Choroid plexus epithelial cell (primary cell): ENCODE data around the gene RPAP3.
A peak's percentile ranks its signal among the peaks of the same experiment; 100 is the strongest.

ENCODE experiments used
- DNase-seq: peaks from one replicate; pipeline ENCODE4 v3.0.0-alpha.2; 2010; ENCODE audit warnings: low read depth
- H3K4me3 ChIP-seq: 2 replicates; pipeline ENCODE4 v1.5.1; 2011; ENCODE audit warnings: low read depth, mild to moderate bottlenecking, control low read depth, low read length, moderate library complexity
- TF ChIP-seq, protein P1 (sequence below): conservative IDR thresholded peaks from 2 replicates; pipeline ENCODE4 v1.5.1; 2011; ENCODE audit warnings: low read depth, mild to moderate bottlenecking, control low read depth, inconsistent platforms, low read length, moderate library complexity

The RPAP3 gene

DNA sequence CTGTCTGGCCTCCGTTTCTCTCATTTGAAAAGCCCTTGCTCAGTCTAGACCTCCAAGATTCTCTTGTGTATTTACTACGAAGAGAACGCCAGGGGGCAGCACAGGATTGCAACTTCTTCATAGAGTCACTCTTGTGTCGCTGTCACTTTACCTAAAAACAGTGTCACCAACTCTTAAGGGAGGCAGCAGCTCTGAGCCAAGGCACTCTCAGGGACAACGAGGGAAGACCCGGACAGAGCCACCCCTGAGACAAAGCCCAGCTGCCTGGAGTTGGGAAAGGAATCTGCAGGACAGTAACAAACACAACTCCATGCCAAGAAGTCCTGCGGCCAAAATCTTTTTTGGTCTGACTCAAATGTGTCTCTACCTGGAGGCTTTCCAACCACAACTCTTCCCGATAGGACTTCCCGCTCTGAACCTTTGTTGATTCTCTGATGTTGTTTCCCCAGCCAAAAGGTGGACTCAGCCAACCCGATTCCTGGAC lies 9.6 kb upstream of the RPAP3 start:
- H3K4me3 ChIP-seq, result peak overlapping the region; percentile 32
- TF ChIP-seq, protein P1, sequence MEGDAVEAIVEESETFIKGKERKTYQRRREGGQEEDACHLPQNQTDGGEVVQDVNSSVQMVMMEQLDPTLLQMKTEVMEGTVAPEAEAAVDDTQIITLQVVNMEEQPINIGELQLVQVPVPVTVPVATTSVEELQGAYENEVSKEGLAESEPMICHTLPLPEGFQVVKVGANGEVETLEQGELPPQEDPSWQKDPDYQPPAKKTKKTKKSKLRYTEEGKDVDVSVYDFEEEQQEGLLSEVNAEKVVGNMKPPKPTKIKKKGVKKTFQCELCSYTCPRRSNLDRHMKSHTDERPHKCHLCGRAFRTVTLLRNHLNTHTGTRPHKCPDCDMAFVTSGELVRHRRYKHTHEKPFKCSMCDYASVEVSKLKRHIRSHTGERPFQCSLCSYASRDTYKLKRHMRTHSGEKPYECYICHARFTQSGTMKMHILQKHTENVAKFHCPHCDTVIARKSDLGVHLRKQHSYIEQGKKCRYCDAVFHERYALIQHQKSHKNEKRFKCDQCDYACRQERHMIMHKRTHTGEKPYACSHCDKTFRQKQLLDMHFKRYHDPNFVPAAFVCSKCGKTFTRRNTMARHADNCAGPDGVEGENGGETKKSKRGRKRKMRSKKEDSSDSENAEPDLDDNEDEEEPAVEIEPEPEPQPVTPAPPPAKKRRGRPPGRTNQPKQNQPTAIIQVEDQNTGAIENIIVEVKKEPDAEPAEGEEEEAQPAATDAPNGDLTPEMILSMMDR, result peak; percentile 82
- DNase-seq, result peak; percentile 78

DNA sequence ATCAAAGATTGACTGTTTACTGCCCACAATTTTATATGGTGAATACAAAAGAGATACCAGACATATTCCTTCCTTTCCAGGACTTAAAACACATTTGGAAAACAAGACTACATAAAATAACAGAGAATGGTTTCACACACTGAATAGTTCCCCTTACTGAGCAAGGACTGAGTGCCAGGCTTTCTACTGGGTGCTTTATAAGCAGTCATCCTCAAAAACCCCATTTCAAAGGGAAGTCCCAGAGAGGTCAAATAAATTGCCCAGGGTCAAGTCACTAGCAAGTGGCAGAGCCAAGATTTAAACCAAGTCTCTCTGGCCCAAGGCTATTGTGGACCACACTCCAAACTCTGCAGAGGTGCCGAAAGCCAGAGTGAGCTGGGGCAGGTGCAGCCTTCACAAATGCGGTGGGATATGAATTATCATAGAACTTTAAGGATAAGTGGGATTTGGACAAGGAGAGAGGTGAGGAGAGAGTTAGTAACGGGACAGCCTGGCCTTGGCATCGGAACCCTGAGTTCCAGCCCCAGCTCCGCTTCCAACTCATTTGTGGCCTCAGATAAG lies 9.1 kb upstream of the RPAP3 start:
- TF ChIP-seq, protein P1, result no peak
- no peak overlapping the region for H3K4me3 ChIP-seq
- DNase-seq, result no peak

DNA sequence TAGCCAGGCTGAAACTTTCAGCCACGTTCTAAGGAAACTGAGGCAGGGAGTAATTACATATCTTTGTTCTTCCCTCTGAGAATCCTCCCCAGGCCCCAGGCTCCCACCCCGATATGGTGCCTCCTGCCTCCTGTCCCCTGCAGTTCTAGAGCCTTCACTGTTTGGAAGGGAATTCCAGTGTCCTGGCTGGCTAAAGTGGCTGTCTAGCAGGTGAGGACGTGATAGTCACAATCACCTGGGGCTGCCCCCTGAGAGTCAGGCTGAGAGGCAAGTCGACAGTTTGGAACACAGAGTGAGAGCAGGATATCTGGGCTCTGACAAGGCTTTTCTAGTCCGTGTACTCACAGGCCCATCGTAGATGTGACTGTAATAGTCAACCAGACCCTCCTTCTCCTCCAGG lies 6.3 kb upstream of the RPAP3 start:
- TF ChIP-seq, protein P1, result no peak
- DNase-seq, result no peak

DNA sequence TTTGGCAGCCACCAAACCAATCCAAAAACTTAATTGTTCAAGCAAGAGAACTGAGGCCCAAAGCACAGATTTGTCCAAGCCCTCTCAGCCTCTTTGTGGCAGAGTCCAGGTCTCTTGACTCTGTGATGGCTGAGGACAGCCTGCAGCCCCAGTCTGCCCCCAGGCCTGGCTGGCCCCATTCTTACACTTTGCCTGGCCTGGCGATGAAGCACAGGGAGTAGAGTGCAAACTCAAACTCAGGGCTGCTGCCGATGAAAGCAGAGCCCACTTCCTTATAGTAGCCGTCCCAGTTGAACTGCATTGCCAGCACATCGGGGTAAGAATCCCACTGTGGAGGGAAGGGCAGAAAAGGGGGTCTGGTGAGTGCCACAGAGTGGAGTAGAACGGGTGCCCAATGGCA lies 5.6 kb upstream of the RPAP3 start:
- DNase-seq, result no peak
- no peak overlapping the region for H3K4me3 ChIP-seq
- TF ChIP-seq, protein P1, result no peak

More for the DNA sequence above, 6.3 kb upstream of the RPAP3 start:
- H3K4me3 ChIP-seq, result no peak overlapping the region

DNA sequence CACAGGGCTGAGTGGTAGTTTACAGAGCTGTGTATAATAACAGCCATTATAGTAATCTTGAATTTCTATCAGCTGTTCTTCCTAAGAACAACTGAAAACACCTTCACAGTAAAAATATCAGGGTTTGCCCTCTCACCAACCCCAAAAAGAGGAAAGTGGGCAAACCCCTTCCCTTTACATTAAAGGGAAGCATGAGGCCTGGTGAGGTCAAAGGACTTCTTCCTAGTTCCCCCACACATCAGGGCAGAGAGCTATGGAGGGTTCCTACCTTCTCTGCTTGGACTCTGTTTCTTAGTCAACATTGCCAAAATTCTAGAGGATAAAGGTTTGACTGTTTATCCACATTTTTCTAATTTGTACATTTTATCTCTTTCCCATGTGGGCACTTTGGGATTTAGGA lies 4.4 kb upstream of the RPAP3 start:
- DNase-seq, result no peak
- H3K4me3 ChIP-seq, result no peak overlapping the region
- TF ChIP-seq, protein P1, result no peak

DNA sequence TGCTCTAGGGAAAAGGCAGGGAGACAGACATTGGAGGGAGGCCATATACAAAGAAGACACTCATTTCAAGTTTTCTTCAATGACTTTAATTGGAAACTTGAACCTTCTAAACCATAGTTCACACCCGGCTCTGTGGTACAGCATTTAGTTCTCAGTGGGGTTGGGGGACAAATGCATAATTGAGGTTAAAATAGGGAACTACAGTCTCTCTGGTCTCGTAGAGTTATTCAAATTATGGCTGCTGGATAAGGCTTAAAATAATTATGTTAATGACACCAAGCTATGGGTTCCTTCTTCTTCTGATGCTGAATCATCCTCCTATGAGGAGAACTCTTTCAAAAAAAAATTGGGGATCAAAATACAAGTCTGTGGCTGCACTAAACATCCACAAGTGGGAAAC lies 3.8 kb upstream of the RPAP3 start:
- no peak overlapping the region for H3K4me3 ChIP-seq
- no peak for DNase-seq

DNA sequence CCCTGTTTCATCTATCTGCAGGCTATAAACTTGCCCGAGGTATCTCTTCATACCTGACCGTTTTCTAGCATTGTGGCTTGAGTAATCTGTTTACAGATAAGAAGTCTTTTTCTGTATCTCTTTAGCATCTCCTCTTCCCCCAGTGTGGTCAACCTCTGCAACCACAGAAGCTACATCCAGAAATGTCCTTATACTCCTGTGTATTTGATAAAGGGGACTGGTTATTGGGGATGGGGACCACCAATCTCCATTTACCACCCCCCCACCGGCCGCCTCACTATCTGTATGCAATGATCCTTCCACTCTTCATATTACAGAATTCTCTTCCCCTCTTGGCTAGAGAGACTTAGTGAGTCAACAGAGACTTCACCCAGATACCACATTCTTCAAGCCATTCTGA lies 3.4 kb upstream of the RPAP3 start:
- TF ChIP-seq, protein P1, result no peak
- no peak for DNase-seq
- H3K4me3 ChIP-seq, result no peak overlapping the region

More for the DNA sequence above, 3.8 kb upstream of the RPAP3 start:
- TF ChIP-seq, protein P1, result no peak
